HEK293T (cell line): ENCODE measurements around the gene GRAP2.

Experiments used
- BHLHE40 ChIP-seq: fragments of 450-650 bp; IDR thresholded peaks from 2 replicates; pipeline ENCODE4 v1.6.1; 2016; ENCODE audit warnings: mild to moderate bottlenecking, moderate library complexity, borderline replicate concordance
- ELF4 ChIP-seq: fragments of 450-650 bp; IDR thresholded peaks from 2 replicates; pipeline ENCODE4 v1.6.1; 2017; ENCODE audit warnings: antibody characterized with exemption
- FOXA1 ChIP-seq: fragments of 450-650 bp; IDR thresholded peaks from 2 replicates; pipeline ENCODE4 v1.6.1; 2016; ENCODE audit warnings: mild to moderate bottlenecking
- FOXK2 ChIP-seq: fragments of 450-650 bp; IDR thresholded peaks from 2 replicates; pipeline ENCODE4 v1.6.1; 2016; ENCODE audit warnings: mild to moderate bottlenecking
- FOXM1 ChIP-seq: fragments of 450-650 bp; IDR thresholded peaks from 2 replicates; pipeline ENCODE4 v1.6.1; 2017; ENCODE audit warnings: mild to moderate bottlenecking, borderline replicate concordance
- HDGF ChIP-seq: fragments of 450-650 bp; IDR thresholded peaks from 2 replicates; pipeline ENCODE4 v1.6.1; 2017; ENCODE audit warnings: antibody characterized with exemption, borderline replicate concordance
- L3MBTL2 ChIP-seq: fragments of 450-650 bp; conservative IDR thresholded peaks from 2 replicates; pipeline ENCODE4 v1.6.1; 2016; ENCODE audit warnings: mild to moderate bottlenecking
- SP1 ChIP-seq: fragments of 450-650 bp; IDR thresholded peaks from 2 replicates; pipeline ENCODE4 v1.6.1; 2017
- SUZ12 ChIP-seq: fragments of 450-650 bp; IDR thresholded peaks from 2 replicates; pipeline ENCODE4 v1.6.1; 2016; ENCODE audit warnings: mild to moderate bottlenecking
- TARDBP ChIP-seq: fragments of 450-650 bp; IDR thresholded peaks from 2 replicates; pipeline ENCODE4 v1.6.1; 2016
- ZNF384 ChIP-seq: fragments of 450-650 bp; IDR thresholded peaks from 2 replicates; pipeline ENCODE4 v1.6.1; 2016
- TF ChIP-seq, protein P1 (sequence below): fragments of 450-650 bp; IDR thresholded peaks from 2 replicates; pipeline ENCODE4 v1.6.1; 2016

DNA sequence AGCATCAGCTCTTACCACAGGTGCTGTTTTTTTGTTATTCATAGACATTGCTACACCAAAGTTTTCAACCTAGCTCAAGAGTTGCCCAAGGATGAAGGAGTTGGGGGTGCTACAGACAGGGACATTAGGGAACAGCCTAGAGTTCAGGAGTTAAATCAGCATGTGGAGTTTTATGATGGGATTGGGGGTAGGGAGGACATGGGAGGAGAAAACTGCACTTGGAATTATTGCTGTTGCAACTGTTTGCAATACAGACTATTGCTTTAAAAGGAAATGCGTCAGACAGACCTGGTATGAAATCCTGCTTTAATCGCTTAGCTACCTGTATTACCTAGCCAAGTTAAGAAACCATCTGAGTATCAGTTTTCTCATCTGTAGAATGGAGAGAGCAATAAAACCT lies 65.6 kb downstream of the GRAP2 start:
- TF ChIP-seq BHLHE40 = no peak
- TF ChIP-seq ZNF384 = no peak
- TF ChIP-seq FOXK2 = no peak
- no peak for TF ChIP-seq HDGF
- no peak for TF ChIP-seq SUZ12
- no peak for TF ChIP-seq SP1
- TF ChIP-seq TARDBP = no peak
- TF ChIP-seq, protein P1, sequence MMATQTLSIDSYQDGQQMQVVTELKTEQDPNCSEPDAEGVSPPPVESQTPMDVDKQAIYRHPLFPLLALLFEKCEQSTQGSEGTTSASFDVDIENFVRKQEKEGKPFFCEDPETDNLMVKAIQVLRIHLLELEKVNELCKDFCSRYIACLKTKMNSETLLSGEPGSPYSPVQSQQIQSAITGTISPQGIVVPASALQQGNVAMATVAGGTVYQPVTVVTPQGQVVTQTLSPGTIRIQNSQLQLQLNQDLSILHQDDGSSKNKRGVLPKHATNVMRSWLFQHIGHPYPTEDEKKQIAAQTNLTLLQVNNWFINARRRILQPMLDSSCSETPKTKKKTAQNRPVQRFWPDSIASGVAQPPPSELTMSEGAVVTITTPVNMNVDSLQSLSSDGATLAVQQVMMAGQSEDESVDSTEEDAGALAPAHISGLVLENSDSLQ = no peak
- TF ChIP-seq FOXA1 = no peak
- TF ChIP-seq ELF4 = no peak
- no peak for TF ChIP-seq FOXM1
- TF ChIP-seq L3MBTL2 = no peak
